Astrocyte (in vitro differentiated cells and primary cell): ENCODE data around the gene ATXN1. TPM values are rescaled to one million over a fixed set of nuclear protein-coding genes. Genes with fewer than 3 reads are reported as not detected.
A peak's percentile ranks its signal among the peaks of the same experiment; 100 is the strongest.

Experiments used
- DNase-seq: peaks from one replicate; pipeline ENCODE4 v3.0.0-alpha.2; 2010; ENCODE audit warnings: low read depth
- FAIRE-seq: peaks from 2 replicates; lab custom pipeline; 2011; peaks lifted over from hg19 to GRCh38; lab: Jason Lieb, UNC
- H2AFZ ChIP-seq: 2 replicates; pipeline ENCODE4 v1.6.0; 2012; ENCODE audit warnings: low read depth, low read length, inconsistent platforms
- H3K27ac ChIP-seq: 2 replicates; pipeline ENCODE4 v1.5.1; 2011; ENCODE audit warnings: low read depth, low read length, inconsistent platforms
- H3K27me3 ChIP-seq: 2 replicates; pipeline ENCODE4 v1.6.0; 2011; ENCODE audit warnings: low read length, inconsistent platforms; ENCODE audit not compliant: insufficient read depth
- H3K36me3 ChIP-seq: 2 replicates; pipeline ENCODE4 v1.5.1; 2011; ENCODE audit warnings: low read length, inconsistent platforms; ENCODE audit not compliant: insufficient read depth
- H3K4me1 ChIP-seq: 2 replicates; pipeline ENCODE4 v1.5.1; 2011; ENCODE audit warnings: low read length, inconsistent platforms; ENCODE audit not compliant: insufficient read depth
- H3K4me2 ChIP-seq: 2 replicates; pipeline ENCODE4 v1.6.0; 2012; ENCODE audit warnings: low read length, inconsistent platforms
- H3K4me3 ChIP-seq: 2 replicates; pipeline ENCODE4 v1.5.1; 2011; ENCODE audit warnings: low read depth, mild to moderate bottlenecking, low read length, inconsistent platforms; ENCODE audit not compliant: insufficient read depth
- H3K79me2 ChIP-seq: 2 replicates; pipeline ENCODE4 v1.6.0; 2012; ENCODE audit warnings: mild to moderate bottlenecking, low read length, inconsistent platforms; ENCODE audit not compliant: insufficient read depth
- H3K9ac ChIP-seq: 2 replicates; pipeline ENCODE4 v1.6.0; 2012; ENCODE audit warnings: mild to moderate bottlenecking, low read length, inconsistent platforms
- H3K9me3 ChIP-seq: 2 replicates; pipeline ENCODE4 v1.5.1; 2012; ENCODE audit warnings: low read depth, mild to moderate bottlenecking, low read length, inconsistent platforms; ENCODE audit not compliant: insufficient read depth
- H4K20me1 ChIP-seq: 2 replicates; pipeline ENCODE4 v1.6.0; 2012; ENCODE audit warnings: low read length, inconsistent platforms; ENCODE audit not compliant: insufficient read depth
- H3K27ac Mint-ChIP-seq: one replicate; pipeline ENCODE4 v1.8.0; 2021; ENCODE audit warnings: mild to moderate bottlenecking, mixed read lengths; ENCODE audit not compliant: unreplicated experiment
- H3K27me3 Mint-ChIP-seq: one replicate; pipeline ENCODE4 v1.8.0; 2021; ENCODE audit warnings: low read depth, mixed read lengths; ENCODE audit not compliant: unreplicated experiment
- H3K36me3 Mint-ChIP-seq: one replicate; pipeline ENCODE4 v1.8.0; 2021; ENCODE audit warnings: low read depth, mixed read lengths; ENCODE audit not compliant: unreplicated experiment
- H3K4me1 Mint-ChIP-seq: one replicate; pipeline ENCODE4 v1.8.0; 2021; ENCODE audit warnings: low read depth, mixed read lengths; ENCODE audit not compliant: unreplicated experiment
- H3K4me3 Mint-ChIP-seq: one replicate; pipeline ENCODE4 v1.8.0; 2021; ENCODE audit warnings: mild to moderate bottlenecking, moderate library complexity, mixed read lengths; ENCODE audit not compliant: unreplicated experiment
- H3K9me3 Mint-ChIP-seq: one replicate; pipeline ENCODE4 v1.8.0; 2021; ENCODE audit warnings: mild to moderate bottlenecking, mixed read lengths; ENCODE audit not compliant: unreplicated experiment
- CTCF ChIP-seq: IDR thresholded peaks from 2 replicates; pipeline ENCODE4 v1.5.1; 2011; ENCODE audit warnings: low read depth, mild to moderate bottlenecking, inconsistent platforms, low read length, moderate library complexity; ENCODE audit not compliant: insufficient read depth
- EZH2 ChIP-seq: IDR thresholded peaks from 2 replicates; pipeline ENCODE4 v1.6.1; 2012; ENCODE audit warnings: mild to moderate bottlenecking, low read length, inconsistent platforms; ENCODE audit not compliant: insufficient read depth
- total RNA-seq: library from RNA; stranded (reverse); gene quantifications from 2 replicates; pipeline ENCODE4 v1.2.1, GENCODE V29; 2021

ATXN1 gene
- total RNA-seq, 1 donor from 2014 or later: 70.9 TPM

GRCh38 chr6:16735014-16735413 lies 26.2 kb downstream of the ATXN1 start:
- no peak overlapping the region for H3K4me3 ChIP-seq
- H3K27me3 ChIP-seq: no peaks in the 10 kb centered on the region
- H3K27ac Mint-ChIP-seq: no peak overlapping the region
- no peaks in the 10 kb centered on the region for H3K27me3 Mint-ChIP-seq
- peaks cover 56% of the 10 kb centered on the region for H3K4me1 Mint-ChIP-seq
- H3K36me3 ChIP-seq: peaks cover 4% of the 10 kb centered on the region
- FAIRE-seq (no peak), DNase-seq (no peak)
- H3K4me2 ChIP-seq: no peak overlapping the region
- H2AFZ ChIP-seq: no peak overlapping the region
- H3K79me2 ChIP-seq: peaks cover 90% of the 10 kb centered on the region
- no peak overlapping the region for H3K9ac ChIP-seq
- H3K4me1 ChIP-seq: peaks cover 42% of the 10 kb centered on the region
- H3K27ac ChIP-seq: no peak overlapping the region
- H3K36me3 Mint-ChIP-seq: peaks cover 14% of the 10 kb centered on the region
- TF ChIP-seq CTCF: no peak
- TF ChIP-seq EZH2: no peak
- H3K9me3 ChIP-seq: no peaks in the 10 kb centered on the region
- H3K9me3 Mint-ChIP-seq: no peaks in the 10 kb centered on the region
- no peak overlapping the region for H3K4me3 Mint-ChIP-seq
- peaks cover 5% of the 10 kb centered on the region for H4K20me1 ChIP-seq

DNA sequence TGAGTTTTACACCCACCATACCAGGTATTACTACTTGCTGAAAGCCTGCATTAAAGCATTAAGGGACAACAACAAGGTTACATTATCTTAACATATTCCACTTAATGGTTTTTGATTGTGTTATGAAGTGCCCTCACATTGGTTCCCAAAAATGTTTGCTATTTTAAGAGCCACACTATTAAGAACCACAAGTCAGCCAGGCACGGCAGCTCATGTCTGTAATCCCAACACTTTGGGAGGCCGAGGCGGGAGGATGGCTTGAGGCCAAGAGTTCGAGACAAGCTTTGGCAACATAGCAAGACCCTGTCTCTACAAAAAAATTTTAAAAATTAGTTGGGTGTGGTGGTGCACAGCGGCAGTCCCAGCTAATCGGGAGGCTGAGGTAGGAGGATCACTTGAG lies 28.2 kb downstream of the ATXN1 start:
- Histone ChIP-seq H3K9ac (no peak overlapping the region), H2AFZ (no peak overlapping the region), H3K79me2 (peaks cover 84% of the 10 kb centered on the region), H3K4me2 (no peak overlapping the region), H3K9me3 (no peaks in the 10 kb centered on the region), H3K4me3 (no peak overlapping the region), H4K20me1 (peaks cover 5% of the 10 kb centered on the region), H3K27me3 (no peaks in the 10 kb centered on the region), H3K27ac (no peak overlapping the region), H3K4me1 (peaks cover 44% of the 10 kb centered on the region), H3K36me3 (peaks cover 4% of the 10 kb centered on the region)
- no peaks in the 10 kb centered on the region for H3K9me3 Mint-ChIP-seq
- TF ChIP-seq CTCF (no peak), EZH2 (no peak)
- H3K36me3 Mint-ChIP-seq: peaks cover 6% of the 10 kb centered on the region
- no peak for DNase-seq
- no peak overlapping the region for H3K4me3 Mint-ChIP-seq
- no peak overlapping the region for H3K27ac Mint-ChIP-seq
- H3K27me3 Mint-ChIP-seq: no peaks in the 10 kb centered on the region
- FAIRE-seq: no peak
- peaks cover 56% of the 10 kb centered on the region for H3K4me1 Mint-ChIP-seq

- H3K9me3 ChIP-seq: no peaks in the 10 kb centered on the region
- H2AFZ ChIP-seq: no peak overlapping the region
- Mint-ChIP-seq H3K27ac (no peak overlapping the region), H3K4me3 (no peak overlapping the region), H3K9me3 (no peaks in the 10 kb centered on the region), H3K27me3 (no peaks in the 10 kb centered on the region), H3K36me3 (peaks cover 6% of the 10 kb centered on the region), H3K4me1 (peaks cover 53% of the 10 kb centered on the region)
- H3K79me2 ChIP-seq: peaks cover 82% of the 10 kb centered on the region
- peak overlapping the region; percentile 25 for H3K4me2 ChIP-seq
- DNase-seq: no peak
- peaks cover 37% of the 10 kb centered on the region for H3K4me1 ChIP-seq
- H4K20me1 ChIP-seq: peaks cover 5% of the 10 kb centered on the region
- no peak overlapping the region for H3K4me3 ChIP-seq
- FAIRE-seq: no peak
- H3K36me3 ChIP-seq: peaks cover 4% of the 10 kb centered on the region
- H3K27me3 ChIP-seq: no peaks in the 10 kb centered on the region
- H3K27ac ChIP-seq: no peak overlapping the region
- H3K9ac ChIP-seq: no peak overlapping the region
- TF ChIP-seq EZH2 (no peak), CTCF (no peak)
Measured at GRCh38 chr6:16731478-16732051, 29.7 kb downstream of the ATXN1 start.
